AG04450 (cell line): ENCODE measurements around the gene ARHGAP32. TPM values are rescaled to one million over a fixed set of nuclear protein-coding genes. Genes with fewer than 3 reads are reported as not detected.
"Not testable (repeated sequence)": the region's sequence is repeated elsewhere in the genome, so short reads cannot be mapped to it uniquely, and the experiment has no call there.

ENCODE experiments used
- CTCF ChIA-PET: fragments of 300-600, 350-600 bp; formaldehyde crosslinking; extraction: SDS; loops from one replicate; lab custom pipeline; 2022; ENCODE audit warnings: antibody characterized with exemption, inconsistent platforms; lab: Charles Lee
- POLR2A ChIA-PET: fragments of 350-600 bp; formaldehyde crosslinking; extraction: SDS; loops from one replicate; lab custom pipeline; 2021; ENCODE audit warnings: antibody characterized with exemption, inconsistent platforms; lab: Yijun Ruan, JAX
- DNase-seq: peaks from one replicate; pipeline ENCODE4 v3.0.0-alpha.2; 2011; ENCODE audit warnings: low read depth, low spot score
- H3K27ac ChIP-seq: one replicate; pipeline ENCODE4 v1.5.1; 2012; ENCODE audit warnings: low read depth, low read length, control low read depth
- H3K27me3 ChIP-seq: one replicate; pipeline ENCODE4 v1.6.0; 2012; ENCODE audit warnings: low read length; ENCODE audit not compliant: control insufficient read depth, insufficient read depth
- H3K4me3 ChIP-seq: 2 replicates; pipeline ENCODE4 v1.5.1; 2011; ENCODE audit warnings: mild to moderate bottlenecking, low read depth, low read length, control low read depth
- H3K9me3 ChIP-seq: 2 replicates; pipeline ENCODE4 v1.5.1; 2012; ENCODE audit warnings: low read length; ENCODE audit not compliant: control insufficient read depth, insufficient read depth
- CTCF ChIP-seq: IDR thresholded peaks from 2 replicates; pipeline ENCODE4 v1.5.1; 2011; ENCODE audit warnings: low read depth, low read length, control low read depth, inconsistent platforms
- polyA plus RNA-seq: library from polyadenylated mRNA; depleted of rRNA; stranded (reverse); fragments of >200 nt; gene quantifications from 2 replicates; pipeline ENCODE4 v1.2.3, GENCODE V29; 2011

ARHGAP32 gene
- polyA plus RNA-seq, 1 experiment = 7.5 TPM

GRCh38 chr11:128925250-128925600 lies 266.9 kb downstream of the ARHGAP32 start:
- H3K27ac ChIP-seq = no peak overlapping the region
- peaks cover 31% of the 10 kb centered on the region for H3K27me3 ChIP-seq
- ChIA-PET CTCF (interaction anchor here (1.0 to 1.7 kb wide), 3 partner anchors 21 to 40 kb away, joined by 3 to 7 read pairs (median 3); no protein-coding TSS in a partner anchor), POLR2A (no interaction called here)
- no peak for DNase-seq
- H3K9me3 ChIP-seq = no peaks in the 10 kb centered on the region; the same call in 1 of the 2 replicates
- H3K4me3 ChIP-seq = no peak overlapping the region
- no peak for TF ChIP-seq CTCF

DNA sequence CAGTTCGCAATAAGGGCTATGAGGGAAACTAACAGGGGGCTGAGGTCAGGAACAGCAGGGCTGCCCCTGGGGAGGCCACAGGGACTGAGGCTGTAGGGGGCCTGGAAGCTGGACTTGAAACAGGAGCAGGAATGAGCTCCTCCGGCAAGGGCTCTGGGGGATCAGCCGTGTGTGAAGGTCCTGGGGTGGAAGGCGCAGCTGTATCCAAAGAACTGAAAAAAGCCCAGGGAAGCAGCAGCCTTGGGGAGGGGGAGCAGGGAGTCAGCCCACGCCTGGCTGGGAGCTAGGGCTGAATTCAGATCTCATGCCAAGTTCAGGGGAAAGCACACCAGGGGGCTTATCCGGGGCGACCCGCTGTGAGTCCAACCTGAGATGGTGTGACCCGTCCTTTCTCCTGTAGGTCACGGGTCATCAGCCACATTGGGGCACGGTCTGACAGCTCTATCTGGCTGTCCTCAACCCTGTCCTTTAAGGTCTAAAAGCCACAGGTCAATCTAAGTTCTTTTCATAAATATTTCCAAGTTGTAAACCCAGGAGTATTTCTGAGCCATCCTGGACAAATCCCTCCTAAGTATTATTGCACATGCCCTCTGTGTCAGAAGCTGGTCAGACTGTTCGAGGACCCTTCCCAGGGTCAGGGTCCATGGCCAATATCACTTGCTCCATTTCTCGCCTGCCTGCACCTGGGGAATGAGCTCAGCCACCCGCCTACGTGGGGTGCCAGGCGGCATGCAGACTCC lies 267.4 kb downstream of the ARHGAP32 start:
- POLR2A ChIA-PET = no interaction called here
- no peaks in the 10 kb centered on the region; the same call in 1 of the 2 replicates for H3K9me3 ChIP-seq
- TF ChIP-seq CTCF = no peak
- H3K4me3 ChIP-seq = no peak overlapping the region
- H3K27me3 ChIP-seq = peaks cover 36% of the 10 kb centered on the region
- CTCF ChIA-PET = interaction anchor here (1.0 kb wide), 1 partner anchor 40 kb away, joined by 3 read pairs; no protein-coding TSS in a partner anchor
- H3K27ac ChIP-seq = no peak overlapping the region
- no peak for DNase-seq

DNA sequence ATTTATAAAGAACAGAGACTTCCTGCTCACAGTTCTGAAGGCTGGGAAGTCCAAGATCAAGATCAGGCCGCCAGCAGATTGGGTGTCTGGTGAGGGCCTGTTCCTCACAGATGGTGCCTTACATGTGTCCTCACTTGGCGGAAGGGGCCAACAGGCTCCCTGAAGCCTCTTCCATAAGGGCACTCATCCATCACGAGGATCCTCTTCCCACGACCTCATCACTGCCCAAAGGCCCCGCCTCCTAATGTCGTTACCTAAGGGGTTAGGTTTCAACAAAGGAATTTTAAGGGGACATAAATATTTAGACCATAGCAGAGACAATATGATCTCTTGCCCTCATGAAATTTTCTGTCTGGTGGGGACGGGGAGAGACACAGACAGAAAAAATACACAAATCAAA lies 268.0 kb downstream of the ARHGAP32 start:
- no peaks in the 10 kb centered on the region; the same call in 1 of the 2 replicates for H3K9me3 ChIP-seq
- H3K27ac ChIP-seq = no peak overlapping the region
- H3K27me3 ChIP-seq = peaks cover 40% of the 10 kb centered on the region
- no peak for DNase-seq
- ChIA-PET CTCF (interaction anchor here (1.0 kb wide), 1 partner anchor 39 kb away, joined by 3 read pairs; no protein-coding TSS in a partner anchor), POLR2A (no interaction called here)
- H3K4me3 ChIP-seq = no peak overlapping the region
- no peak for TF ChIP-seq CTCF

GRCh38 chr11:128921793-128922192 lies 270.3 kb downstream of the ARHGAP32 start:
- DNase-seq = no peak
- ChIA-PET CTCF (no interaction called here), POLR2A (no interaction called here)
- H3K27me3 ChIP-seq = peaks cover 52% of the 10 kb centered on the region
- no peak for TF ChIP-seq CTCF
- no peak overlapping the region for H3K4me3 ChIP-seq
- H3K27ac ChIP-seq = no peak overlapping the region
- no peaks in the 10 kb centered on the region; the same call in 1 of the 2 replicates for H3K9me3 ChIP-seq

DNA sequence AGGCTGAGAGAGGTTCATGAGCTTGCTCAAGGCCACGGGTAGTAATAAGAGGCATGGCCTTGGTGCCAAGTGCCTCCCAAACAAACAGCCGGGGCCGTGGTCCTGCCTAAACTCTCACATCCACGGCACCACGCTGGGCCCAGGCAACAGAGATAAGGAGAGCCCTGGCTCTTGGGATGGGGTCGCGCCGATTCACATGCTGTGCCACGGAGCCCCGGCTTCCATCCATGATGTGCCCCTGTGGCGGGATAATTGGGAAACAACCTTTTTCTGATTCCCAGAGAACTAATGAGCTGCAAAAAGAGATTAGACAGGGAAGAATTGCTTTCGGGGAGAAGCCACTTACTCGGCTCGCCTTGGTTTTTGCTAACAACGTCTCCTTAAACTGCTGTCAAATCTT lies 271.5 kb downstream of the ARHGAP32 start:
- no peak for TF ChIP-seq CTCF
- H3K27ac ChIP-seq = no peak overlapping the region
- H3K27me3 ChIP-seq = peaks cover 52% of the 10 kb centered on the region
- ChIA-PET POLR2A (no interaction called here), CTCF (no interaction called here)
- H3K4me3 ChIP-seq = no peak overlapping the region
- no peaks in the 10 kb centered on the region; the same call in 1 of the 2 replicates for H3K9me3 ChIP-seq
- no peak for DNase-seq

DNA sequence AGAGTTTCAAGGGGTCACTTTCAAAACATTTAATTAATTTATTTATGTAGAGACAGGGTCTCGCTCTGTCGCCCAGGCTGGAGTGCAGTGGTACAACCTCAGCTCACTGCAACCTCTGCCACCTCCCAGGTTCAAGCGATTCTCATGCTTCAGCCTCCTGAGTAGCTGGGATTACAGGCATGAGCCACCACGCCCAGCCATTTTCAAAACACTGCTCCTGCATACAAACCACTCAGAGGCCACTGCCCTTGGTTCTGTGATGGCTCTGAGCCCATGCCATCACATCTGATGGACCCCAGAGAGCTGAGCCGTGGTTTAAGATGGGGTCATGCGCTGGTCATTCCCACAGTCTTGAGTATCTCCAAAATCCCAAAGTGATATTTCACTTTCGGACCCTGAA lies 272.5 kb downstream of the ARHGAP32 start:
- H3K27ac ChIP-seq, CTCF ChIA-PET, H3K9me3 ChIP-seq, POLR2A ChIA-PET, H3K4me3 ChIP-seq, DNase-seq: not testable (repeated sequence)
- peaks cover 45% of the 10 kb centered on the region for H3K27me3 ChIP-seq
